AG10803 (cell line): ENCODE results near the gene TNKS1BP1.

Experiments
- DNase-seq: peaks from one replicate; pipeline ENCODE4 v3.0.0; 2010; ENCODE audit warnings: low read depth
- H3K4me3 ChIP-seq: 2 replicates; pipeline ENCODE4 v1.5.1; 2011; ENCODE audit warnings: mild to moderate bottlenecking, low read length, control low read depth
- CTCF ChIP-seq: conservative IDR thresholded peaks from 2 replicates; pipeline ENCODE4 v1.5.1; 2011; ENCODE audit warnings: mild to moderate bottlenecking, low read length, control low read depth, inconsistent platforms

The TNKS1BP1 gene

GRCh38 chr11:57251037-57251436, 73.7 kb downstream of the TNKS1BP1 start:
- TF ChIP-seq CTCF, result no peak
- DNase-seq, result no peak
- H3K4me3 ChIP-seq, result no peak overlapping the region
